NCI-H1417 (cell line): ENCODE data around the gene PLA2G7.

Experiments
- DNase-seq, 3 experiments: peaks; one replicate each; lab custom pipeline; 2025; lab: John Stamatoyannopoulos, UW

The PLA2G7 gene

DNA sequence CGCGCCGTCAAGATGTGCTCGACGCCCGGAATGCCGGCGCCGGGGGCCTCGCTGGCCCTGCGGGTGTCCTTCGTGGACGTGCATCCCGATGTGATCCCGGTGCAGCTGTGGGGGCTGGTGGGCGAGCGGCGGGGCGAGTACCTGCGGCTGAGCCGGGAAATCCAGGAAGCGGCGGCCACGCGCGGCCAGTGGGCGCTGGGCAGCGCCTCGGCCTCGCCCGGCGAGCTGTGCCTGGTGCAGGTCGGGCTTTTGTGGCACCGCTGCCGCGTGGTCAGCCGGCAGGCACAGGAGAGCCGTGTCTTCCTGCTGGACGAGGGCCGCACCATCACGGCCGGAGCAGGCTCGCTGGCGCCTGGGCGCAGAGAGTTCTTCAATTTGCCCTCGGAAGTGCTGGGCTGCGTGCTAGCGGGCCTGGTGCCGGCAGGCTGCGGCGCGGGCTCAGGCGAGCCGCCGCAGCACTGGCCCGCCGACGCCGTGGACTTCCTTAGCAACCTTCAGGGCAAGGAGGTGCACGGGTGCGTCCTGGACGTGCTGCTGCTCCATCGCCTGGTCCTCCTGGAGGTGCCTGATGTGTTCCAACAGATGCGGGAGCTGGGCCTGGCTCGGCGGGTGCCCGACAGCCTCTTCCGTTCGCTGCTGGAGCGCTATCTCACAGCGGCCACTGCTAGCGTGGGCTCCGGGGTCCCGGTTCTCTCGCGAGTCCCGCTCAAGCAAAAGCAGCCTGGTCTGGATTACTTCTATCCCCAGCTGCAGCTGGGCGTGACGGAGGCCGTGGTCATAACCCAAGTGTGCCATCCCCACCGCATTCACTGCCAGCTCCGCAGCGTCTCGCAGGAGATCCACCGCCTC lies 46.8 kb downstream of the PLA2G7 start:
- no peak for DNase-seq

DNA sequence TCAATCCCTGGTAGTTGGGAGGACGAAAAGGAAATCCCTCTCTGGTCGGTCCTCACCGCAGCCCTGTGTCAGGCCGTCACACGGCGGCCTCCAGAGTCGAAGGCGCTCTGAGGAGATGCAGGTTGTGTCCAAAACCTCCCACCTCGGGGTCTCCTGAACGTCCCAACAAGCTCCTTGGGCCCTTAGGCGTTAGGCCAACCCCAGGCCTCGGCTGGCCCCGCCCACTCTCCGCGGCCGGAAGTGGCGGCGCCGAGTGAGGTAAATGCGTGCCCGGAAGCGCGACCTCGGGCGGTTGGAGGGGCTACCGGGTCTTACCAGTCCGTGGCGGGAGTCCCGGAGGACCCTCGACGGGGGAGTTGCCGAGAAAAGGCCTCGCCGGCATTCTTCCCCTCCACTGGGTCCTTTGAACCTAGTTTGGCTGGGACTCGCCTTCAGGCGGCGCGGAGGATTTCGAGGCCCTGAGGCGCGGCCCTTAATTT lies 47.5 kb downstream of the PLA2G7 start, which contains the start of gene TDRD6:
Gene TDRD6 (plus strand): TSS at position 267 of the 479 bp plus-strand sequence. CDS start 244 bp downstream, outside the sequence.
- DNase-seq = no peak

DNA sequence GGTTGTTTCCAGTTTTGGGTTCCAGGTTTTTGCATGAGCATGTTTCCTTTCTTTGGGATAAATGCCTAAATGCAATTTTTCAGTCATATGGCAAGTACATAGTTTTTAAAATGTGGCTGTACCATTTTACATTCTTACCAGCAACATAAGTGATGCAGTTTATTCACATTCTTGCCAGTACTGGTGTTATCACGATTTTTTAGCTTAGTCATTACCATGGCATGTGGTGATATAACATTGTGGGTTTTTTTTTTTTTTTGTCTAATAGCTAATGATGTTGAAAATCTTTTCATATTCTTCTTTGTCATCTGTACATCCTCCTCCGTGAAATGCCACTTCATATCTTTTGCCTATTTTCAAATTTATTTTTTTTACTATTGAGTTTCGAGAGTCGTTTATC lies 50.4 kb downstream of the PLA2G7 start:
- DNase-seq = no peak

DNA sequence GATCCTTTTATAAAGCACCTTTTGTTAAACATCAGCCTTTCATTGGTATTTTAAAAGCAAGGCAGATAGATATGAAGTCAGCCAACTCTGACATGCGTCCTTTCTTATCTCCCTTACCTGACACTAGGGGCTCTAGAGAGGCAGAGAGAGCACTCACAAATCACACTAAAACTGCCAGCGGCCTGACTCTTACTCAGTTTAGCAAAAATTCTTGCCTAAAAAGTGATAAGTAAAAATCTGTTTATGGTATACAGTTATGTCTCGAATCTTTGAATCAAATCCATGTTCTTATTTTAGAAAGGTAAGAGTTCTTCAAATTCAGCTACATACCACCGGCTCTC lies 57.9 kb downstream of the PLA2G7 start:
- no peak for DNase-seq

DNA sequence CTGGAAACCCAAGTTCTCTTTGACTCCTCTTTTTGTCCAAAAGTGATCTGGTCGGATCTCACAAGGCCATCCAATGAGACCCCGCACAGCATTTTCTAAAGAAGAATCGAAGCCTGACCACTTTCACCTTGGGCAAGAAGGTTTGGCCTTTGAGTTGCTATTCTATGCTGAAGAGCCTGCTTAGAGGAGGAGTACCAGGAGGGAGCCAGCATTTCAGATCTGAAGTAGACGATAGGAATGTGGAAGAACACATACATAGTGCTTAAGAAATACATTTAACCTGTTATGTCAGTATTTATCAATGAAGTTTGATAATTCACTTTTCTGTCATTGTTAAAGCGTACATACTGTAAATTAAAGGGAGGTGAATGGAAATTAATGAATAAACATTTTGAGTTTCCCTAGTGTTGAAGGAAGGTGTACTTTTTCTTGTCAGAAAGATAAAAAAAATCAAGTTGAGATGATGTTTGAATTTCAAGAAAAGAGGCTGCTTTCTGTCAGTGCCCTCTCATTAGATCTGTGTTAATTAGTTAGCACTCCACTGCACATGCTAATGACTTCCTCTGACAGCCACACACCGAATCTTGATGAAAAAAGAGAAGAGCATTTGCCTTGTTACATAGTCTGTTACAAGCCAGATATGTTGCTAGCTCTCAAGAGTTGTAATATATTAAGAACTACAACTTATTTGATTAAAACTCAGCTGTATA lies 58.4 kb downstream of the PLA2G7 start:
- DNase-seq = no peak

DNA sequence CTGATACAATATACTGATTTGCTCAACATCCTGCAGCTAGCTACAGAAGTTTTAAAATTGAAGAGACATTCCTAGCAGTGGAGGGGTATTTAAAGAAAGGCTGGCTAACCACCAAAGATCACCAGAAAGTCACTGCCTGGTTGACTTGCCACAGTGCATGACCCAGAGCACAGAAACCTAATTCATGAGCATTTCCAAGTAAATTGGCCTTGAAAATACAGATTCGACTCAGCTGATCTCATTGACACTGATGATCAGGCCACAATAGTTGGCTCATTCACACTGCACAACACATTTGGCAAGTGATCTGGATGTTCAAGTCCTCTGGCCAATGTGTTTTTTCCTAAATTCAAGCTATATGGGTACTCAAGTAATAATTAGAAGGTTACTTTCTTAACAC lies 60.8 kb downstream of the PLA2G7 start:
- no peak for DNase-seq

DNA sequence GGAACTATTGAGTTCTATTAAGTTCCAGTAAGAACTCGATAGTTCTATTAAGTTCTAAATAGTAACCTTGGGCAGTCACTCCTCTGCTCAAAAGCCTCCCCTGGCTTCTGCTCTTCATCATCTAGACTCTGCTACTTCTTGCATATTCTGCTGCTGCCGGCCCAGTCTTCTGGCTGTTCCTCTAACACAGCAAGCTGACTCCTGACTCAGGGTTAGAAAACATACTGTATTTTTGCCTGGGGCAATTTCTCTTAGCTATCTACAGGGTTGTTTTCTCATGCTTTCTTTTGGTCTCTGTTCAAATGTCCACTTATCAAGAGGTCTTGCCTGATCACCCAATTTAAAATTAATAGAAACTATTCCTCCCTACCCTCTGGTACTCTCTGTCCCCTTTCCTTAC lies 67.8 kb downstream of the PLA2G7 start:
- DNase-seq = no peak

DNA sequence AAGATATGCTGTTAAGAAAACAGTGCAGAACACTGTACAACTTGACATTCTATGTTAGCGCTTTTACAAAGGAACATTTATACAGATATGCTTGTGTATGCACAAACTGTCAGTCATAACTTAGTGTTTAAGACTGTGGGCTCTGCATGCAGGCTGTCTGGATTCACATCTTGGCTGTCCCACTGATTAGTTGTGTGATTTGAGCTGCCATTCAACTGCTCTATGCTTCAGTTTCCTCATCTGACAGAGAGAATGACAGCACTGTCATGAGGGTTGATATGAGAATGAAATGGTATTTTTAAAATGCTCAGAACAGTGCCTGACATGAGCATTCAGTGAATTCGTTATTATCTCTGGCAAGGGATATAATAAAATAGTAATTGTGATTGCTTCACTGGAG lies 73.7 kb downstream of the PLA2G7 start:
- DNase-seq = no peak

DNA sequence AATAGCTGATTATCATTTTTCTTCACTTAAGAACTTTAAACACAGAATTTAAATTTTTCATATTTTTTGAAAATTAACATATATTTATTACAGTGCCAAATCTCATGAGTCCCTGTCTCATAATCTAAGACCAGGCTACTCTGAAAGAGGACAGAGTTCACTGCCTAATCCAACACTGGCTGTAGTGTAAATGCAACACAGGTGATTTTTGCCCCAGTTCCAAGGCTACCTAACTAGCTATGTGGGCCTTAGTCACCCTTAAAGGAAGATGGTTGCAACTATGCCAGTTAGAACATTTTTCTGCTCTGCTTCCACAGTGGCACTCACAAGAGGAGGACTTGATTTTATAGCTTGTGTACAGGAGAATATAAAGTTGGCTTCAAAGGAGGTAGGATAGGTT lies 77.5 kb downstream of the PLA2G7 start:
- no peak for DNase-seq

DNA sequence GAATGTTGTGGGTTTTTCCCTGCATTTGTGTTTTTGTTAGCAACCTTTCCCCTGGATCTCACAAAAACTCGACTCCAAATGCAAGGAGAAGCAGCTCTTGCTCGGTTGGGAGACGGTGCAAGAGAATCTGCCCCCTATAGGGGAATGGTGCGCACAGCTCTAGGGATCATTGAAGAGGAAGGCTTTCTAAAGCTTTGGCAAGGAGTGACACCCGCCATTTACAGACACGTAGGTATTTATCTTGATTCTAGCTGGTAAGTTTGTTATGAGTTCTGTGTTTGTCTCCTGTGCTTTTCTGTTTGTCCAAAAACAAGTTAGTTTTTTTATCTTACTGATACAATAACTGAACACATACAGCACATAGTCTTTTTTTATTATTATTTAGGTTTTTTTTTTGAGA lies 79.4 kb downstream of the PLA2G7 start:
- no peak for DNase-seq
